Gastroesophageal sphincter (tissue), 4 donors: Measurements from ENCODE around the gene APEX1. TPM values are rescaled to one million over a fixed set of nuclear protein-coding genes. Genes with fewer than 3 reads are reported as not detected.
A peak's percentile ranks its signal among the peaks of the same experiment; 100 is the strongest.

Experiments
- ATAC-seq: fragments of 150-250 bp; one replicate; pipeline ENCODE4 v1.9.1; 2016; ENCODE audit warnings: mild to moderate bottlenecking, moderate library complexity
- H3K27ac ChIP-seq, 4 donors: fragments of 200-600 bp; sonication (generic) in 3 of 4; 1 replicate in 3 of 4; 2 replicates in 1 of 4; pipeline ENCODE4 v1.5.1; 2016 to 2019
- H3K27me3 ChIP-seq: fragments of 200-600 bp; sonication (generic); one replicate; pipeline ENCODE4 v1.5.1; 2019
- H3K36me3 ChIP-seq, 2 donors: fragments of 200-600 bp; sonication (generic); one replicate each; pipeline ENCODE4 v1.5.1; 2019; ENCODE audit warnings: control low read depth in 1 of 2
- H3K4me1 ChIP-seq, 3 donors: fragments of 200-600 bp; sonication (generic); 1 replicate in 2 of 3; 2 replicates in 1 of 3; pipeline ENCODE4 v1.5.1; 2016 to 2019; ENCODE audit warnings: control low read depth in 2 of 3
- H3K4me3 ChIP-seq, 2 donors: fragments of 200-600 bp; sonication (generic); one replicate each; pipeline ENCODE4 v1.5.1; 2019; ENCODE audit warnings: mild to moderate bottlenecking in 1 of 2, moderate library complexity in 1 of 2
- H3K9me3 ChIP-seq, 3 donors: fragments of 200-600 bp; sonication (generic); one replicate each; pipeline ENCODE4 v1.5.1; 2017 to 2019; ENCODE audit warnings: control low read depth in 2 of 3
- CTCF ChIP-seq, 4 experiments: fragments of 200-600 bp in 2 of 4; fragments of 450-650 bp in 2 of 4; sonication (generic) in 1 of 4; IDR thresholded peaks; one replicate each; pipeline ENCODE4 v1.5.1; 2017 to 2019; ENCODE audit warnings: antibody characterized with exemption in 4 of 4, mild to moderate bottlenecking in 2 of 4, moderate library complexity in 2 of 4
- EP300 ChIP-seq: sonication (generic); formaldehyde crosslinking; IDR thresholded peaks from one replicate; pipeline ENCODE4 v1.6.1; 2017; ENCODE audit warnings: antibody characterized with exemption, mild to moderate bottlenecking
- POLR2A ChIP-seq, 2 donors: fragments of 450-650 bp; IDR thresholded peaks; one replicate each; pipeline ENCODE4 v1.6.1; 2017; ENCODE audit warnings: antibody characterized with exemption in 2 of 2, mild to moderate bottlenecking in 2 of 2, moderate library complexity in 1 of 2
- POLR2AphosphoS5 ChIP-seq: sonication (generic); formaldehyde crosslinking; IDR thresholded peaks from one replicate; pipeline ENCODE4 v1.6.1; 2017; ENCODE audit warnings: antibody characterized with exemption
- WGBS, 2 donors: methylation state at CpG; one replicate each; pipeline ENCODE4 v1.1.5; 2018; ENCODE audit warnings: low coverage in 1 of 2; 5-methylcytosine and 5-hydroxymethylcytosine counted together
- total RNA-seq, 4 donors: library from RNA; depleted of rRNA; stranded (reverse); fragments of >200 nt; gene quantifications; one replicate each; pipeline ENCODE4 v1.1.0, GENCODE V29; 2016

Gene APEX1
- total RNA-seq, 4 donors from 2014 or later, result 86.2 to 120 (median 98.0) TPM

DNA sequence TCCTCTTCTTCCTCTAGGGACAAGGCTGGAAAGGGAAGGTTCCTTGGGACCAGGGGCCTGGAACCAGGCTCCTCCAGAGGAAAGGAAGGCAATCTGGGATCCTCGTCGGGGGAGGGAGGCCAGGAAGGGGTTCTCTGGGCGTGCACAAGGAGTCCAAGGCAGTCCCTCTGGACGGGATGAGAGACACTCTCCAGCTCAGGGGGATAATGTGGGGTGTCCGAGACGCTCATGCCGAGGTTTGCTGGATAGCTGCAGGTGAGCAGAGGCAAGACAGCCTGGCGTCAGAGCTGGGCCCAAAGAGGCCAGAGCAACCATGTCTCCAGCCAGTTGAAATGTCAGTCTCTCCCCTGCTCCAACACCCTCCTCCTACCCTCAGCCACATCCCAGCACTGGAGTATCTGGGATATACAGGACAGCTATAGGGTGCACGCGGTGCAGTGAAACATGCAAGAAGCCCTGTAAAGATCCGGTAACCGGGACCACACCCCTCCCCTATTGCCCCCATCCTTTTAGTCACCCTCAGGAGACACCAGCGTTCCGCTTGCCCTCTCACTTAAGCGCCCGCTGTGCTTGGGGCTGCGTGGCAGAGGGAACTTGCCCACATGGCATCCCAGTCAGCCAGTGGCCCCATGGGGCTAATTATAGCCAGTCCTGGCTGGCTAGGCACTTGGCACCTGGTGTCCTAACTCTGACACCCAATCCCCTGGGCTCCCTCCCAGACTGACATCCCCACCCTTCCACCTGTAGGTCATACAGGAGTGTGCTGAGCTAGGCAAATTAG lies 19.3 kb upstream of the APEX1 start, which contains the start of gene KLHL33:
Gene KLHL33, minus strand, starts transcription at position 585 of the 781 bp plus-strand sequence. Its CDS starts 355 bp downstream, at position 230.
- peak; percentile 25 for ATAC-seq
- 40 to 70% methylated on average over 1 to 6 of the region's 17 CpGs for WGBS, 2 donors

GRCh38 chr14:20436363-20436755 lies 18.7 kb upstream of the APEX1 start:
- H3K27ac ChIP-seq, result peak overlapping the region in 1 of 4 donors; percentile 80

More for the DNA sequence above, 19.3 kb upstream of the APEX1 start, which contains the start of gene KLHL33:
- Histone ChIP-seq H3K36me3 (no peaks in the 10 kb centered on the region), H3K4me1 (peaks cover 0 to 22% (median 5%) of the 10 kb centered on the region in 3 donors), H3K9me3 (no peaks in the 10 kb centered on the region), H3K27ac (peak within 1 kb of the TSS in 3 of 4 donors; percentile 66 to 80 (median 78)), H3K4me3 (peak within 1 kb of the TSS; percentile 7 to 49), H3K27me3 (peaks cover 19% of the 10 kb centered on the region)
- TF ChIP-seq POLR2AphosphoS5, result no peak
- TF ChIP-seq CTCF (IDR thresholded peaks at IDR 0.05), result no peak
- TF ChIP-seq EP300, result no peak
- TF ChIP-seq POLR2A (IDR thresholded peaks at IDR 0.05), result no peak

DNA sequence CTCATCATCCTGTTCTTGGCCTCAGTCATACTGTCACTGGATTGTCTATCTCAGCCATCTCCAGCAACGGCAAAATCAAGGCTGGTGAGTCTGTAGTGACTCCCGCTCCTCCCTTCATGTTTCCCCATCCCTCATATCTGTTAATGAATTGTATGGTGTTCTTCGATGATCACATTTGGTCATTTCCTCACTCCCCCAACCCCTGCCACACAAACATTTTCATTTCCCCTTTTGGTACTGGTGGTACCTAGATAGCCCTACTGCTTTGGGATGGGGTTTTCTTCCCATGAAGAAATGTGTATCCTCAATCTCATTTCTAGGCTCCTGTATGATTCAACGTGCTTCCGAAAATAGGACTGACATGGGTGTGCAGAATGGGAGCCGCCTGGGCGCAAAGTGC lies 16.4 kb upstream of the APEX1 start:
- Histone ChIP-seq H3K4me1 (peaks cover 0 to 22% (median 5%) of the 10 kb centered on the region in 3 donors), H3K27me3 (peaks cover 19% of the 10 kb centered on the region), H3K4me3 (no peak overlapping the region), H3K9me3 (no peaks in the 10 kb centered on the region), H3K36me3 (no peaks in the 10 kb centered on the region), H3K27ac (no peak overlapping the region)
- TF ChIP-seq CTCF (IDR thresholded peaks at IDR 0.05) (no peak), POLR2AphosphoS5 (no peak), POLR2A (IDR thresholded peaks at IDR 0.05) (no peak), EP300 (no peak)
- WGBS, 2 donors, result 89% methylated on average over 3 of the region's 7 CpGs; no CpG with 5 or more reads in 1 of the 2 donors
- no peak for ATAC-seq

More at GRCh38 chr14:20436363-20436755, 18.7 kb upstream of the APEX1 start:
- peaks cover 19% of the 10 kb centered on the region for H3K27me3 ChIP-seq
- no peak for TF ChIP-seq EP300
- TF ChIP-seq POLR2A (IDR thresholded peaks at IDR 0.05), result no peak
- no peak for TF ChIP-seq POLR2AphosphoS5
- TF ChIP-seq CTCF (IDR thresholded peaks at IDR 0.05), result no peak
- no peak for ATAC-seq
- no peaks in the 10 kb centered on the region for H3K36me3 ChIP-seq
- WGBS, 2 donors, result 84% methylated on average over 2 of the region's 4 CpGs; no CpG with 5 or more reads in 1 of the 2 donors
- no peaks in the 10 kb centered on the region for H3K9me3 ChIP-seq
- peaks cover 0 to 22% (median 5%) of the 10 kb centered on the region in 3 donors for H3K4me1 ChIP-seq
- no peak overlapping the region for H3K4me3 ChIP-seq

- WGBS, 2 donors, result 89 to 100% methylated on average over 1 to 3 of the region's 5 CpGs
- H3K36me3 ChIP-seq, result peaks cover 0 to 4% of the 10 kb centered on the region in 2 donors
- peaks cover 0 to 7% (median 0%) of the 10 kb centered on the region in 3 donors for H3K4me1 ChIP-seq
- ATAC-seq, result no peak
- peaks cover 14% of the 10 kb centered on the region for H3K27me3 ChIP-seq
- no peaks in the 10 kb centered on the region for H3K9me3 ChIP-seq
- no peak overlapping the region for H3K27ac ChIP-seq
- no peak overlapping the region for H3K4me3 ChIP-seq
- no peak for TF ChIP-seq EP300
- TF ChIP-seq CTCF (IDR thresholded peaks at IDR 0.05), result no peak
- TF ChIP-seq POLR2A (IDR thresholded peaks at IDR 0.05), result no peak
- TF ChIP-seq POLR2AphosphoS5, result no peak
Observed at GRCh38 chr14:20440465-20440864, 14.6 kb upstream of the APEX1 start.
